PC-9 (cell line): Measurements from ENCODE around the gene ACP3. TPM values are rescaled to one million over a fixed set of nuclear protein-coding genes. Genes with fewer than 3 reads are reported as not detected.

ENCODE experiments used
- BruUV-seq: library from RNA; stranded (reverse); fragments of 400-500 nt; replicated peaks from 2 replicates; lab custom pipeline; 2021; lab: Mats Ljungman, UMichigan
- CTCF ChIA-PET: fragments of 300-600 bp; sonication (Branson Sonifier 250); formaldehyde crosslinking; loops from one replicate; lab custom pipeline; 2022; ENCODE audit warnings: antibody characterized with exemption; lab: Charles Lee
- POLR2A ChIA-PET: fragments of 300-600 bp; sonication (Branson Sonifier 250); formaldehyde crosslinking; loops from one replicate; lab custom pipeline; 2022; ENCODE audit warnings: antibody characterized with exemption; ENCODE audit not compliant: unreplicated experiment; lab: Charles Lee
- DNase-seq, 2 experiments: peaks; one replicate each; pipeline versions ENCODE4 v3.0.0 to v3.0.0-alpha.2; 2015 to 2022; ENCODE audit warnings: mixed read lengths in 1 of 2
- H2AFZ ChIP-seq: fragments of 200-600 bp; sonication (generic); 2 replicates; pipeline ENCODE4 v1.8.1; 2017; ENCODE audit warnings: antibody characterized with exemption
- H3F3A ChIP-seq: fragments of 200-600 bp; sonication (generic); 2 replicates; pipeline ENCODE4 v1.8.1; 2017; ENCODE audit warnings: antibody characterized with exemption, mild to moderate bottlenecking, low read depth; ENCODE audit not compliant: insufficient read depth
- H3K27ac ChIP-seq: fragments of 200-600 bp; sonication (generic); 2 replicates; pipeline ENCODE4 v1.6.1; 2016; ENCODE audit warnings: mixed run types
- H3K27me3 ChIP-seq: fragments of 200-600 bp; sonication (generic); 2 replicates; pipeline ENCODE4 v1.6.1; 2016; ENCODE audit warnings: low read depth, mixed run types; ENCODE audit not compliant: insufficient read depth
- H3K36me3 ChIP-seq: fragments of 200-600 bp; sonication (generic); 2 replicates; pipeline ENCODE4 v1.6.1; 2016; ENCODE audit warnings: low read depth, mixed run types
- H3K4me1 ChIP-seq: fragments of 200-600 bp; sonication (generic); replicated peaks from 2 replicates; pipeline ENCODE4 v1.6.1; 2016; ENCODE audit warnings: mixed run types; ENCODE audit not compliant: insufficient read depth
- H3K4me2 ChIP-seq: fragments of 200-600 bp; sonication (generic); 2 replicates; pipeline ENCODE4 v1.6.1; 2017; ENCODE audit warnings: mixed run types
- H3K4me3 ChIP-seq: fragments of 200-600 bp; sonication (generic); 2 replicates; pipeline ENCODE4 v1.6.1; 2016; ENCODE audit warnings: mixed run types
- H3K79me2 ChIP-seq: fragments of 200-600 bp; sonication (generic); 2 replicates; pipeline ENCODE4 v1.6.1; 2017; ENCODE audit warnings: low read depth, mixed run types
- H3K9me2 ChIP-seq: fragments of 200-600 bp; sonication (generic); 2 replicates; pipeline ENCODE4 v1.8.1; 2017; ENCODE audit warnings: mild to moderate bottlenecking; ENCODE audit not compliant: insufficient read depth
- H3K9me3 ChIP-seq: fragments of 200-600 bp; sonication (generic); 2 replicates; pipeline ENCODE4 v1.8.1; 2016; ENCODE audit warnings: low read depth; ENCODE audit not compliant: insufficient read depth
- H4K20me1 ChIP-seq: fragments of 200-600 bp; sonication (generic); 2 replicates; pipeline ENCODE4 v1.8.1; 2017; ENCODE audit not compliant: insufficient read depth
- EZH2 ChIP-seq: fragments of 200-600 bp; sonication (generic); IDR thresholded peaks from 2 replicates; pipeline ENCODE4 v1.8.0; 2017; ENCODE audit warnings: antibody characterized with exemption, low read depth
- intact Hi-C: fragments of 100-400 bp; cut with micrococcal nuclease; formaldehyde crosslinking; loops from one replicate; pipeline ENCODE4 v1.10.0; 2022; ENCODE audit not compliant: unreplicated experiment
- total RNA-seq: library from RNA; stranded (reverse); gene quantifications from 2 replicates; pipeline ENCODE4 v1.2.3, GENCODE V29; 2021
- TF ChIP-seq, protein P1 (sequence below): fragments of 200-600 bp; sonication (generic); conservative IDR thresholded peaks from 2 replicates; pipeline ENCODE4 v1.6.1; 2017; ENCODE audit warnings: mixed run types, antibody characterized with exemption, mild to moderate bottlenecking, moderate library complexity

Gene ACP3
- total RNA-seq, 1 experiment from 2014 or later: 3.5 TPM

DNA sequence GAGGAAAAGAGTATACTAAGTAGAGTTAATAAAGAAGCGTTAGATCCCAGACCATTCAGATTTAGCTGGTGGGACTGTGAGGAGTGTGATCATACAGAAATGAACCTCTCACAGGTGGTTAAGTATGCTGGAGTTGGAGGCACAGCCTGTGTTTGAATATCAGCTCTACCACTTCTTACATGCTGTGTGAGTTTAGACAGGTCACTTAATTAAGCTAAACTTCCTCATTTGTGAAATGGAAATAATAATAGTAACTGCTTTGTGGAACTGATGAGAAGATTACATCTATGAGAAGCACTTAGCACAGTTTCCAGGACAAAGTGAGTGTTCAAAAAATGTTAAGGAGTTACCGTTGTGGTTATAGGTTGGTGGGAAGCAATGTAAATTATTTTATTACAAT is 8.4 kb downstream of the ACP3 start:
- no peaks in the 10 kb centered on the region for H3K27me3 ChIP-seq
- no peaks in the 10 kb centered on the region for H4K20me1 ChIP-seq
- intact Hi-C loops: no loop called here
- peaks cover 4% of the 10 kb centered on the region; the same call in 1 of the 2 replicates for H3F3A ChIP-seq
- no peaks in the 10 kb centered on the region for H3K36me3 ChIP-seq
- H3K9me2 ChIP-seq: no peaks in the 10 kb centered on the region
- H3K9me3 ChIP-seq: no peaks in the 10 kb centered on the region
- no peaks in the 10 kb centered on the region; the same call in 1 of the 2 replicates for H3K4me1 ChIP-seq
- H3K4me3 ChIP-seq: no peak overlapping the region
- DNase-seq: no peak
- no peak overlapping the region for H2AFZ ChIP-seq
- no TSS peak for BruUV-seq
- CTCF ChIA-PET: no interaction called here
- no peaks in the 10 kb centered on the region for H3K79me2 ChIP-seq
- POLR2A ChIA-PET: no interaction called here
- H3K27ac ChIP-seq: no peak overlapping the region
- TF ChIP-seq, protein P1, sequence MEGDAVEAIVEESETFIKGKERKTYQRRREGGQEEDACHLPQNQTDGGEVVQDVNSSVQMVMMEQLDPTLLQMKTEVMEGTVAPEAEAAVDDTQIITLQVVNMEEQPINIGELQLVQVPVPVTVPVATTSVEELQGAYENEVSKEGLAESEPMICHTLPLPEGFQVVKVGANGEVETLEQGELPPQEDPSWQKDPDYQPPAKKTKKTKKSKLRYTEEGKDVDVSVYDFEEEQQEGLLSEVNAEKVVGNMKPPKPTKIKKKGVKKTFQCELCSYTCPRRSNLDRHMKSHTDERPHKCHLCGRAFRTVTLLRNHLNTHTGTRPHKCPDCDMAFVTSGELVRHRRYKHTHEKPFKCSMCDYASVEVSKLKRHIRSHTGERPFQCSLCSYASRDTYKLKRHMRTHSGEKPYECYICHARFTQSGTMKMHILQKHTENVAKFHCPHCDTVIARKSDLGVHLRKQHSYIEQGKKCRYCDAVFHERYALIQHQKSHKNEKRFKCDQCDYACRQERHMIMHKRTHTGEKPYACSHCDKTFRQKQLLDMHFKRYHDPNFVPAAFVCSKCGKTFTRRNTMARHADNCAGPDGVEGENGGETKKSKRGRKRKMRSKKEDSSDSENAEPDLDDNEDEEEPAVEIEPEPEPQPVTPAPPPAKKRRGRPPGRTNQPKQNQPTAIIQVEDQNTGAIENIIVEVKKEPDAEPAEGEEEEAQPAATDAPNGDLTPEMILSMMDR: no peak
- no peak for TF ChIP-seq EZH2
- no peak overlapping the region for H3K4me2 ChIP-seq

- no peaks in the 10 kb centered on the region; the same call in 1 of the 2 replicates for H3K4me1 ChIP-seq
- H4K20me1 ChIP-seq: no peaks in the 10 kb centered on the region
- H3K27ac ChIP-seq: no peak overlapping the region
- H3K36me3 ChIP-seq: no peaks in the 10 kb centered on the region
- H3K4me2 ChIP-seq: peak overlapping the region; percentile 32; the same call in 1 of the 2 replicates
- no peak for TF ChIP-seq EZH2
- TF ChIP-seq, protein P1: no peak
- DNase-seq: no peak
- H3F3A ChIP-seq: peaks cover 4% of the 10 kb centered on the region; the same call in 1 of the 2 replicates
- no peak overlapping the region for H3K4me3 ChIP-seq
- CTCF ChIA-PET: no interaction called here
- H3K27me3 ChIP-seq: no peaks in the 10 kb centered on the region
- H2AFZ ChIP-seq: no peak overlapping the region
- H3K9me3 ChIP-seq: no peaks in the 10 kb centered on the region
- no TSS peak for BruUV-seq
- intact Hi-C loops: no loop called here
- POLR2A ChIA-PET: no interaction called here
- H3K79me2 ChIP-seq: no peaks in the 10 kb centered on the region
- H3K9me2 ChIP-seq: no peaks in the 10 kb centered on the region
Observed at GRCh38 chr3:132326251-132326650, 9.0 kb downstream of the ACP3 start.

GRCh38 chr3:132332082-132332481 is 14.9 kb downstream of the ACP3 start:
- Histone ChIP-seq H3K9me2 (no peaks in the 10 kb centered on the region), H3K9me3 (no peaks in the 10 kb centered on the region; the same call in 1 of the 2 replicates), H3K79me2 (no peaks in the 10 kb centered on the region), H3F3A (no peaks in the 10 kb centered on the region), H3K36me3 (no peaks in the 10 kb centered on the region), H3K4me3 (no peak overlapping the region), H3K27ac (no peak overlapping the region), H3K27me3 (no peaks in the 10 kb centered on the region), H3K4me1 (peaks cover 11% of the 10 kb centered on the region; the same call in 1 of the 2 replicates), H4K20me1 (no peaks in the 10 kb centered on the region), H2AFZ (no peak overlapping the region), H3K4me2 (no peak overlapping the region)
- intact Hi-C loops: no loop called here
- no TSS peak for BruUV-seq
- ChIA-PET POLR2A (no interaction called here), CTCF (no interaction called here)
- no peak for DNase-seq
- TF ChIP-seq, protein P1: no peak
- no peak for TF ChIP-seq EZH2
